Activated naive CD4-positive, alpha-beta T cell treated with Interleukin-2 at 50 U/mL for 16 hours (primary cell): ENCODE measurements around the gene CLASP1.
"Not testable (repeated sequence)": the region's sequence is repeated elsewhere in the genome, so short reads cannot be mapped to it uniquely, and the experiment has no call there.

ENCODE experiments used
- DNase-seq: peaks from one replicate; pipeline ENCODE4 v3.0.0-alpha.2; 2020

Gene CLASP1

DNA sequence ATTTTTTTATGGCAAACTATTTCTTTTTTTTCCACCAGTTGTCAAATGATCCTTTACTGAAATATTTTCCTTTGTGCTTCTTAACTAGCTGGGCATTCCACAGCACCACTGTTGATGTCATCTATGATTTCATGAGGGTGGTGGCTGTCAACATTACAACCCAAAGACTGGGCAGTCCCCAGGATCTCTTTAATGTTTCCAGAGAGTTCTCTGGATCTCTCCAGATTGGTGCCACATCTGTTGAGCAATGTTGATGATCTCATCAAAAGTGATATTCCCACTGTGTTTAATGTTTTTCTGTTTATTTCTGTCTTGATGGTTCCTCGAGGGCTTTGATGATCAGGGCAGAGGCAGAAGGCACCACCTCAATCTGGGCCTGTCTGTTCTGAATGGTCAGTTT is 9.1 kb upstream of the CLASP1 start:
- not testable (repeated sequence) for DNase-seq

GRCh38 chr2:121653035-121653434 is 3.8 kb upstream of the CLASP1 start:
- DNase-seq, result no peak

DNA sequence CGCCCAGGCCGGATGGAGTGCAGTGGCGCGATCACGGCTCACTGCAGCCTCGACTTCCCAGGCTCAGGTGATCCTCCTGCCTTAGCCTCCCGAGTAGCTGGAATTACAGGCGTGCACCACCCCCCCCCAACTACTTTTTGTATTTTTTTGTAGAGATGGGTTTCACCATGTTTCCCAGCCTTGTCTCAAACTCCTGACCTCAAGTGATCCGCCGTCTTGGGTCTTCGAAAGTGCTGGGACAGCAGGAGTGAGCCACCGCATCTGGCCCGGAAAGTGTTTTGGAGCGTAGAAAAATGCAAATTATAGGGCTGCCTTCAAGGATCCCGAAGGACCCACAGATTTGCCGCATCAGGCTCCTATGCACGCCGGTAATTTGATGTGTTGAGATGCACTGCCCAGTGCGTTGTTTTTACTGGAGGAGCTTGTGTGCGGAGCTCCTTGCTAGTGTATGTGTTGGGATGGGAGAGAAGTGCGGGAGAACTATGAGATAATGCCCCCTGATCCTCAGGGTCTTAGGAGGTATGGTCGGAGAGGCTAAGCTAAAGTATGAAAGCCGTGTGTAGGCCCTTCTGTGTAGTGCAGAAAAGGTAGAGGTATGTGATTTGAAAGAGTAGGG is 1.2 kb upstream of the CLASP1 start:
- DNase-seq, result peak; percentile 24

GRCh38 chr2:121649596-121650314 is 493 bp upstream of the CLASP1 start:
- peak; percentile 96 for DNase-seq

DNA sequence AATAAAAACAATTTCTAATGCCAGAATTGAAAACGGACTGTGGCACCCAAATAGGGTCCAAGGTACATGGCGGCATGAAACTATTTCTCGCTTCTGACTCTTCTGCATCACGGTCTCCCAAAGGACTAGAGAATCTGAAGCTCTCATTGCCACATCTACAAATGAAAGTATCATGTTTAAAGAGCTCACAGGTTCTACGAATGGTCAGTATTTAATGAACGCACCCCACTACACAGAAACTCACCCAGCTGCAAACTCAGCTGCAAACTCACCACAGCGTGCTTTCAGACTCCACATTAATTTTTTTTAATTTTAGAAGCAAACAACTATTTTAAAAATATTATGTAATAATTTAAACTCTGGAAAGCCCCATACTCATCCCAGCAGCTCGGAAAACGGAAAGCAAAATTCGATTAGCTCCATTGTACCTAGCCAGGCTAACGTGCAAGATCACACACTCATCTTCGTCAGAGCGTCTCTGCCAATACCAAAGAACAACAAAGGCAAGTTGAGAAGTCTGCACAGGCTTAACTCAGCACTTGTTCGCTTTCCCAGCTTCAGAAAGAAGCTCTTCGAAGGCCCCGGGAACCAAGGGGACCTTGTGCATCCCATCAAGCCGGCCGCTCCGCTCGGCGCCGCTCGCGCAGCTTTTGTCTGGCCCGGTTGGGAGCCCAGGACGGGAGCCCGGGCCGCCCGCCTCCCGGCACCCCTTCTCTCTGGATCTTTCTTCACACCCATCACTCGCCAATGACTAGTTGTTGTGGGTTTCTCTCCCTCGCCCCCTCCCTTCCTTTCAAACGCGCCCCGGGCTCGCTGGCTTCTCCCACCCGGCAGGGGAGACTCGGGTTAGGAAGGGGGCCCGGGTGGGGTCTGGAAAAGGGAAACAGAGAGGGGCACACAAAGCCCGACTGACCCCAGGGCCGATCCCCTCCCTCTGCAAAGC is 785 bp downstream of the CLASP1 start:
- DNase-seq, result peak; percentile 55

DNA sequence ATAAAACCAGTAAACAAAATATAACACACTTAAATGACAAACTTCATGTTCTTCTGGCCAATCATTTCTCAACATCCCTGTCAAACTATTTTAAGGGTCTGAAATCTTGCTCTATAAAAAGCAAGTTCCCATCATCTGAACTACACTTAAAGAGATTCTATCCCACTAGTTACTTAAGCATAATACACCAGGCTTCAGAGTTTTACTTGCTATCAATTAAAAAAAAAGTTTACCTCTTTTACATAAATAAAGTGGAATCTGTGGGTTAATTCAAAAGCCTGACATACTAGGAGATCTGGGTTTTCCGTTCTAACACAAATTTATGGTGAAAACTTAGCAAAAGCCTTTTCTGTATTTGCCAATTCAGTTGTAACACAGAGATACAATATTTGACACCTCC is 1.9 kb downstream of the CLASP1 start:
- no peak for DNase-seq

- no peak for DNase-seq
Measured at GRCh38 chr2:121644715-121645114, 4.5 kb downstream of the CLASP1 start.

GRCh38 chr2:121643877-121644276 is 5.4 kb downstream of the CLASP1 start:
- DNase-seq, result no peak

GRCh38 chr2:121640380-121641316 is 8.6 kb downstream of the CLASP1 start:
- no peak for DNase-seq

DNA sequence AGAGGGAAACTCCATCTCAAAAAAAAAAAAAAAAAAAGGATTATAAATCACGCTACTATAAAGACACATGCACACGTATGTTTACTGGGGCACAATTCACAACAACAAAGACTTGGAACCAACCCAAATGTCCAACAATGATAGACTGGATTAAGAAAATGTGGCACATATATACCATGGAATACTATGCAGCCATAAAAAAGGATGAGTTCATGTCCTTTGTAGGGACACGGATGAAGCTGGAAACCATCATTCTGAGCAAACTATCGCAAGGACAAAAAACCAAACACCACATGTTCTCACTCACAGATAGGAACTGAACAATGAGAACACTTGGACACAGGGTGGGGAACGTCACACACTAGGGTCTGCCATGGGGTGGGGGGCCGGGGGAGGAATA is 9.4 kb downstream of the CLASP1 start:
- DNase-seq, result not testable (repeated sequence)

GRCh38 chr2:121638333-121638732 is 10.9 kb downstream of the CLASP1 start:
- no peak for DNase-seq

GRCh38 chr2:121635371-121635770 is 13.9 kb downstream of the CLASP1 start:
- no peak for DNase-seq

- DNase-seq, result no peak
Measured at GRCh38 chr2:121634354-121635307, 14.6 kb downstream of the CLASP1 start.

- DNase-seq, result no peak
Measured at GRCh38 chr2:121633463-121633862, 15.8 kb downstream of the CLASP1 start.

DNA sequence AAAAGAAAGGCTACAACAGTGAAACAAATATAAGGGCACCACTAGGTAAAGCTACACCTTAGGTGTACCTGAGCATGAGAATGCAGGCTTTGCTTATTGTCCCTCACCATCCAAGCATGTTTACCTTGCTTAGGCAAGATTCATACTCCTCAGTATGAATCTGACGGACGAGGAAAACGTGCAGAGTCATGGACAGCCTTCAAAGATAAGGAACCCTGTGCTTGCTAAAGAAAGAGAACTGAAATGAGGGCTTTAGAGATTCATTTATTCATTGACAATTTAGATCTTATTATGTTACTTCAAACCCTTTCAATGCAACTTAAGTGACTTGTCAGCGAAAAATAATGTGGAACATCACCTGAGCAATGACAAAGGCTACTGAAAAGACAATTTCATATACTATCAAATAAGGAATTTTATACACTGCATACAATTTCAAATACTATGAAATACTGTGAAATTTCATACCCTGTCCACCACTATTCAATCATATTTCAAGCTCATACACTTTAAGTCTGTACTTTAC is 21.7 kb downstream of the CLASP1 start:
- DNase-seq, result no peak

DNA sequence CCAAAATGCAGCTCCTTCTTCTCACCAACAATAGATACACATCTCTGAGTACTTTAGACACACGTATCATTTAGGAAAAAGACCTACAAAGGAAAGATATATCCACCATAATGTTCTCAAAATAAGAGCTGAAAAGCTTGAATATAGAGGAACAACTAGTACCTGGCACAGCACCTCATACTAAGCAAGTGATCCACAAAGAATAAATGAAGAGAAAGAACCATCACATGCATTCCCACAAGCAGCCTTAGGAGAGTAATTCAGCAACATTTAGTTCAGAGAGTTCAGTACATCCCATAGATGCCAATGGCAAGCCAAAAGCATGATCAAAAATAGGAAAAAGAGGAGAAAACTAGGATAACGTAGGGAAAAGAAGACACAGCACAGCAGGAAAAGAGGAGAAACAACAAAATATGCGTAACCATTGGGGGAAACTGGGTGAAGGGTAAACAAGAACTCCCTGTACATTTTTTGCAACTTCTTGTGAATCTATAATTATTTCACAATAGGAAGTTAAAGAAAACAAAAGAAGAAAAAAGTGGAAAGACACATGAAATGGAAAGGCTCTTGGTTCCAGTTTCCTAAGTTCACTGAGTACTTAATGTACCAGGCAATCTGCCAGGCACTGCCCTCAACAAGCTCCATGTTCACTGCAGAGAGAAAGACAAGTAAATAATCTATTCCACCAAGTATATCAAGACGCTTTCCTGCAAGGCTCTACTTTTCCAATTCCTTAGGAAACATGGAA is 22.3 kb downstream of the CLASP1 start:
- DNase-seq, result no peak

GRCh38 chr2:121625953-121626352 is 23.3 kb downstream of the CLASP1 start:
- DNase-seq, result no peak

DNA sequence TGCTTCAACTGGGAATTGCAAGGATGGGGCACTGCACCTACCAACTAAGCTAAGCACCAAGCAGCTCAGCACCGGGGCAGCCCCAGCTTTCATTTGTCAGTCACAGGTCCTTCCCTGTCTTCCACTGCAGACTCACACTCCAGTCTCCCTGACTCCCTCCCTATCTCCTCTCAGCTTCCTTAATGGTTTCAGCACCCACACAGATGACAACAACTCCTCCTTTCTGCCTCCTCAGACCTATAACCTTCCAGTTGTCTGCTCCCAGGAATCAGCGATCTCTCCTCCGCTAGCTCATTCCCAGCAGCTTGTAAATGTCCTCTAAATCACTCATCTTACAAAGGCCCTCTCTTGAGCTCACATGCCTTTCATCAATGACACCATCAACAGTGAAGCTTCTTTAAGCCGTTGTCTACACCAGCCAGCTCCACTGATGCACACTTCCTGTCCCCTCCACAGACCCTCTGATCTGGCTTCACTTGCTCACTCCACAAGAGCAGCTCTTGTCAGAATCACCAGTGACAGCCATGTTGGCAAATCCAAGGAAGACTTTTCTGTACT is 32.1 kb downstream of the CLASP1 start:
- DNase-seq, result no peak

DNA sequence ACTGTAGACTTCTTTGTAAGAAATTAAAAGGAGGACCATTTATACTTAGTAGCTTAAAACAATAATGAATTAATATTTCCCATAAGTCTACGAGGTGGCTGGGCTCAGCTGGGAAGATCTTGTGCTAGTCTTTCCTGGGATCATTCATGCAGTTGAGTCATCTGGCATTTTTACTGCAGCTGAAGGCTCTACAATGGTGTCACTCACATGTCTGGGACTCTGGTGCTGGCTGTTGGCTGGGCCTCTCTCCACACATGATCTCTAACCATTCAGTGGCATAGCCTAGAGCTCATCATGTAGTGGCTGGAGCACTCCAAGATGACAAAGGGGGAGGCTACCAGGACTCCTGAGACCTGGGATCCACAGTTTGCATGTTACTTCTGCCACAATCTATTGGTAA is 35.5 kb downstream of the CLASP1 start:
- no peak for DNase-seq

DNA sequence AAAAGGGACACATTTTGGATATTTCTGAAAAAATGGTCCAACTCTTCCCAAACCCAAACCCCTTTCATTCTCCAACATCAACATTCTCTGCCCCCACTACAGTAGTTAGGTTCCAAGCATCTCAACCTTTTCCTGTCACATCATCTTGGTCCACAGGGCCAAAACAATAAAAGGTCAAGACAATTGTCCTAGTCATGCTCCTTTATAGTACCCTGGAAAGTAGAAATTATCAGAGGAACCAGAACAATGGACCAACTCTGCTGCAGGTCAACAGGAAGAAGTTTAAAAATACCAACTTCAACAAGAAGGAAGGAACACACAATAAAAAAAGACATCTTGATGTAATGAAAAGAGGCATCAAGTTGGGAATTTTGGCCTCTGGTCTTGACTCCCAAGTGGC is 36.1 kb downstream of the CLASP1 start:
- DNase-seq, result no peak
